K562 (cell line): Measurements from ENCODE around the gene ZC3H12A. TPM values are rescaled to one million over a fixed set of nuclear protein-coding genes. Genes with fewer than 3 reads are reported as not detected.

Experiments used
- ATAC-seq: fragments of 200-7000 bp; cut with Tn5 transposase; 3 replicates; pipeline ENCODE4 v1.9.1; 2020; ENCODE audit warnings: moderate library complexity
- BruUV-seq: library from RNA; stranded (reverse); fragments of 400-500 nt; replicated peaks from 2 replicates; lab custom pipeline; 2021; lab: Mats Ljungman, UMichigan
- CTCF ChIA-PET: fragments of 300-600 bp; formaldehyde crosslinking; extraction: SDS; loops from one replicate; lab custom pipeline; 2021; ENCODE audit warnings: low intra/inter-chr PET ratio; lab: Yijun Ruan, JAX
- POLR2A ChIA-PET: fragments of 300-600, 350-650 bp; sonication (Branson Sonifier 250); formaldehyde crosslinking; extraction: SDS; loops from one replicate; lab custom pipeline; 2021; ENCODE audit warnings: antibody characterized with exemption, inconsistent platforms; lab: Yijun Ruan, JAX
- DNase-seq, 4 experiments: peaks; one replicate each; pipeline versions ENCODE4 v3.0.0 to v3.0.0-alpha.2; 2011 to 2018; ENCODE audit warnings: low spot score in 3 of 4, mixed read lengths in 3 of 4; ENCODE audit errors: extremely low read depth in 1 of 4
- FAIRE-seq: peaks from 2 replicates; lab custom pipeline; 2011; peaks lifted over from hg19 to GRCh38; lab: Jason Lieb, UNC
- H2AFZ ChIP-seq: 2 replicates; pipeline ENCODE4 v1.6.0; 2011; ENCODE audit warnings: low read depth, low read length, control low read depth, inconsistent platforms
- H3K27ac ChIP-seq: fragments of 200-600 bp; 3 replicates; pipeline ENCODE4 v1.8.0; 2011; ENCODE audit warnings: low read depth, mild to moderate bottlenecking, control low read depth, inconsistent platforms, low read length, moderate library complexity, mixed read lengths; ENCODE audit errors: extremely low read depth
- H3K27me3 ChIP-seq, 2 experiments: fragments of 300-600 bp in 1 of 2; 2 replicates in 1 of 2; 3 replicates in 1 of 2; pipeline versions ENCODE4 v1.6.0 to v1.8.0; 2011; ENCODE audit warnings: inconsistent platforms in 2 of 2, low read length in 2 of 2, mild to moderate bottlenecking in 1 of 2, mixed read lengths in 1 of 2, moderate library complexity in 1 of 2; ENCODE audit not compliant: control insufficient read depth in 2 of 2, insufficient read depth in 2 of 2
- H3K36me3 ChIP-seq: fragments of 300-600 bp; 3 replicates; pipeline ENCODE4 v1.8.0; 2011; ENCODE audit warnings: mild to moderate bottlenecking, low read length, inconsistent platforms; ENCODE audit not compliant: control insufficient read depth, insufficient read depth
- H3K4me1 ChIP-seq, 2 experiments: fragments of 200-600 bp in 1 of 2; replicated peaks in 1 of 2; 2 replicates in 1 of 2; 3 replicates in 1 of 2; pipeline versions ENCODE4 v1.5.1 to v1.8.0; 2011; ENCODE audit warnings: inconsistent platforms in 2 of 2, low read length in 2 of 2, mild to moderate bottlenecking in 1 of 2, mixed read lengths in 1 of 2, moderate library complexity in 1 of 2; ENCODE audit not compliant: control insufficient read depth in 2 of 2, insufficient read depth in 2 of 2
- H3K4me2 ChIP-seq: 2 replicates; pipeline ENCODE4 v1.6.1; 2011; ENCODE audit warnings: low read length, control low read depth, inconsistent platforms, mixed read lengths; ENCODE audit not compliant: insufficient read depth
- H3K4me3 ChIP-seq: fragments of 200-600 bp; sonication (generic), shearing (Covaris generic); 2 replicates; pipeline ENCODE4 v1.5.1; 2016; ENCODE audit warnings: control low read depth, inconsistent platforms
- H3K79me2 ChIP-seq: fragments of 200-600 bp; 3 replicates; pipeline ENCODE4 v1.8.0; 2011; ENCODE audit warnings: low read length, inconsistent platforms; ENCODE audit not compliant: control insufficient read depth, insufficient read depth
- H3K9ac ChIP-seq, 2 experiments: 2 replicates each; pipeline versions ENCODE4 v1.6.0 to v1.6.1; 2011; ENCODE audit warnings: low read depth in 2 of 2, low read length in 2 of 2, control low read depth in 1 of 2, inconsistent platforms in 1 of 2, mild to moderate bottlenecking in 1 of 2, mixed read lengths in 1 of 2; ENCODE audit not compliant: insufficient read depth in 1 of 2
- H3K9me1 ChIP-seq: one replicate; pipeline ENCODE4 v1.6.0; 2011; ENCODE audit warnings: inconsistent platforms, mild to moderate bottlenecking, low read length, moderate library complexity; ENCODE audit not compliant: control insufficient read depth, insufficient read depth
- H3K9me3 ChIP-seq: replicated peaks from 2 replicates; pipeline ENCODE4 v1.5.1; 2011; ENCODE audit warnings: low read depth, low read length, inconsistent platforms; ENCODE audit not compliant: control insufficient read depth, insufficient read depth
- H4K20me1 ChIP-seq: replicated peaks from 2 replicates; pipeline ENCODE4 v1.6.1; 2011; ENCODE audit warnings: low read length, inconsistent platforms, mixed read lengths; ENCODE audit not compliant: control insufficient read depth, insufficient read depth
- BCOR ChIP-seq: fragments of 450-650 bp; IDR thresholded peaks from 2 replicates; pipeline ENCODE4 v1.6.1; 2016
- CBX1 ChIP-seq: sonication (generic); IDR thresholded peaks from 2 replicates; pipeline ENCODE4 v1.6.1; 2016; ENCODE audit warnings: antibody characterized with exemption, low read depth, mild to moderate bottlenecking
- ESRRA ChIP-seq: fragments of 450-650 bp; IDR thresholded peaks from 2 replicates; pipeline ENCODE4 v1.6.1; 2014; ENCODE audit warnings: low read depth, mild to moderate bottlenecking, moderate library complexity, borderline replicate concordance
- HEY1 ChIP-seq: fragments of 250-450 bp; sonication (Bioruptor Pico); IDR thresholded peaks from 2 replicates; pipeline ENCODE4 v1.5.0; 2020; ENCODE audit warnings: mild to moderate bottlenecking, moderate library complexity, borderline replicate concordance
- MCM7 ChIP-seq, 2 experiments: fragments of 450-650 bp; IDR thresholded peaks; 2 replicates each; pipeline ENCODE4 v1.6.1; 2016 to 2018
- POLR3G ChIP-seq: IDR thresholded peaks from 2 replicates; pipeline ENCODE4 v1.6.1; 2011; ENCODE audit not compliant: insufficient read length, insufficient replicate concordance; ENCODE audit errors: extremely low read depth
- PTBP1 ChIP-seq: fragments of 200-400 bp; formaldehyde crosslinking; IDR thresholded peaks from 2 replicates; pipeline ENCODE4 v1.6.1; 2017; ENCODE audit warnings: low read depth, low read length
- RBM25 ChIP-seq: fragments of 200-400 bp; formaldehyde crosslinking; IDR thresholded peaks from 2 replicates; pipeline ENCODE4 v1.6.1; 2018; ENCODE audit warnings: low read length, low read depth, moderate library complexity; ENCODE audit not compliant: severe bottlenecking
- SMARCA5 ChIP-seq: fragments of 450-650 bp; IDR thresholded peaks from 2 replicates; pipeline ENCODE4 v1.6.1; 2016
- SNIP1 ChIP-seq: fragments of 450-650 bp; IDR thresholded peaks from 2 replicates; pipeline ENCODE4 v1.7.1; 2017; ENCODE audit warnings: low read depth, mild to moderate bottlenecking
- ZFP36 ChIP-seq: fragments of 150-350 bp; IDR thresholded peaks from 2 replicates; pipeline ENCODE4 v1.6.1; 2018; ENCODE audit warnings: low read length, low read depth; ENCODE audit not compliant: partially characterized antibody
- ZKSCAN1 ChIP-seq: fragments of 150-350 bp; IDR thresholded peaks from 2 replicates; pipeline ENCODE4 v1.6.1; 2016; ENCODE audit warnings: low read depth, low read length
- ZKSCAN8 ChIP-seq: fragments of 200-800 bp; sonication (Bioruptor generic); IDR thresholded peaks from 2 replicates; pipeline ENCODE4 v1.6.1; 2016; ENCODE audit warnings: missing genetic modification characterization, missing compliant biosample characterization
- ZNF436 ChIP-seq: fragments of 250-450, 450-650 bp; sonication (Bioruptor Pico); formaldehyde crosslinking; IDR thresholded peaks from 2 replicates; pipeline ENCODE4 v1.7.0; 2020; ENCODE audit warnings: mild to moderate bottlenecking
- ZNF77 ChIP-seq: fragments of 250-450 bp; sonication (Bioruptor Pico); IDR thresholded peaks from 2 replicates; pipeline ENCODE4 v1.5.0; 2020
- WGBS: fragments of 100-300 bp; shearing (Covaris generic); methylation state at CpG from one replicate; pipeline ENCODE4 v1.1.6; 2016; ENCODE audit warnings: low coverage, mixed read lengths; ENCODE audit not compliant: insufficient coverage; ENCODE audit errors: missing lambda C conversion rate; 5-methylcytosine and 5-hydroxymethylcytosine counted together
- in situ Hi-C: fragments of 300-500 bp; cut with MboI; formaldehyde crosslinking; loops from 4 replicates; pipeline ENCODE4 v1.15.0; 2018; ENCODE audit warnings: inconsistent platforms, mixed read lengths
- intact Hi-C: fragments of 100-400 bp; cut with micrococcal nuclease; formaldehyde crosslinking; loops from 2 replicates; pipeline ENCODE4 v1.14.2; 2022
- polyA plus RNA-seq, 8 experiments: library from polyadenylated mRNA; depleted of rRNA in 4 of 8; stranded (reverse) in 5 of 8; unstranded in 3 of 8; fragments of >200 nt; fragmentation: Nextera tagmentation in 2 of 8; fragmentation: Illumina TruSeq in 1 of 8; extraction: Ambion mirVana in 2 of 8; extraction: Trizol in 1 of 8; gene quantifications; 2 replicates each; pipeline versions ENCODE4 v1.2.1 to v1.2.3, GENCODE V29; 2011 to 2014; ENCODE audit warnings: inconsistent platforms in 1 of 8, missing spikeins in 1 of 8
- total RNA-seq, 7 experiments: library from RNA; depleted of rRNA in 6 of 7; stranded (reverse); fragments of >200 nt in 6 of 7; fragmentation: Illumina TruSeq in 2 of 7; extraction: Trizol in 2 of 7; gene quantifications; 2 replicates each; pipeline versions ENCODE4 v1.2.1 to v1.2.3, GENCODE V29; 2011 to 2021; ENCODE audit warnings: low replicate concordance in 1 of 7
- TF ChIP-seq, protein P1 (sequence below): IDR thresholded peaks from 3 replicates; pipeline ENCODE4 v1.6.1; 2011; ENCODE audit warnings: borderline replicate concordance, mild to moderate bottlenecking, moderate library complexity; ENCODE audit not compliant: insufficient read length; ENCODE audit errors: extremely low read depth
- TF ChIP-seq, protein P2 (sequence below), 2 experiments: IDR thresholded peaks in 1 of 2; conservative IDR thresholded peaks in 1 of 2; 2 replicates each; pipeline ENCODE4 v1.6.1; 2016; ENCODE audit warnings: low read depth in 2 of 2, mild to moderate bottlenecking in 1 of 2, missing compliant biosample characterization in 1 of 2, missing genetic modification characterization in 1 of 2, moderate library complexity in 1 of 2

ZC3H12A gene
- total and polyA plus RNA-seq, 9 of the 15 experiments (the other 6 are each of a cell fraction or from before 2014, with no cell fraction given): 0.14 to 9.4 (median 6.7) TPM

DNA sequence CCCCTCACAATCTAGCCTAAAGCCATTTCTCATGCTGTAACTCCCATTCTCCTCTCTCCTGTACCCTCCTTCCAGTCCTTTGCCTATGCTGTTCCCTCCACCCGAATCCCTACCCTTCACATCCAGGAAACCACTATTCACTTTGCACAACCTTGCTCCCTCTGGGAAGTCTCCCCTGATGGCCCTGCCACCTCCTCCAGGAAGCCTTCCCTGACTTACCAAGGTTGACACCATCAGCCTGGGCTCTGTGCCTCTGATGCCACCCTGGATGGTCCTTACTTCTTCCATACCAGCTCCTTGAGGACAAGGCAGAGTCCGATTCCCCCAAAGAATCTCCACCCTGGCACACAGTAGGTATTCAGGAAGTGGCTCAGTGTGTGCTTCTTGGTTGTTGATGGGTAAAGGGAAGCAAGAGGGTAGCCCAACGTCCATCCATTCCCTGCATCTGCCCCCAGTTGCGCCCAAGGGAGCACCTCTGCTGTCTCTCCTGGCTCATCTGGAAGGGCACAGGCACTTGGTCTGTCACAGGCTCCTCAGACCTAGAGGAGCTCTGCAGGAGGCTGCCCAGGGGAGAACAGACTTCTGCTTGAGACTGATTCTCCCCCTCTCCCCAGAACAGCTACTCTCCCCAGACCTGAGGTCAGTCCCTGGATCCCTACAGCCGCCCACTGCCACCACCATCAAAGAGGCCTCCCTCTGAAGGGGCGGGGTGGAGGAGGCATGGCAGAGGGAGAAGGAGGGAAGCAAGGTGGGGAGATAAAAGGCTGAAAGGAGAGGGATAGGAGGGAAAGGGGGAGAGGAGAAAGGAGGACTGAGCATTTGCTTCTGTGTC is 36.1 kb upstream of the ZC3H12A start:
- Histone ChIP-seq H3K9me3 (no peaks in the 10 kb centered on the region; the same call in 1 of the 2 replicates), H3K9ac (no peak overlapping the region), H3K4me3 (no peak overlapping the region), H3K27me3 (peaks cover 15 to 48% of the 10 kb centered on the region in 2 experiments; a peak in 4 of 5 replicates), H3K79me2 (no peaks in the 10 kb centered on the region), H4K20me1 (peaks cover 14% of the 10 kb centered on the region), H3K36me3 (no peaks in the 10 kb centered on the region), H3K9me1 (no peaks in the 10 kb centered on the region), H2AFZ (no peak overlapping the region), H3K27ac (no peak overlapping the region), H3K4me2 (no peak overlapping the region), H3K4me1 (peaks cover 0 to 5% of the 10 kb centered on the region in 2 experiments; a peak in 3 of 5 replicates)
- ATAC-seq (no peak), FAIRE-seq (no peak), DNase-seq (no peak)
- CTCF ChIA-PET: no interaction called here
- POLR2A ChIA-PET: interaction anchor here (0.6 to 1.0 kb wide), 4 partner anchors 11 to 583 kb away, joined by 3 to 4 read pairs (median 3); no protein-coding TSS in a partner anchor
- intact Hi-C loops (loop anchor here (10.0 kb wide), 5 partner anchors 113 to 883 kb away; no protein-coding TSS in a partner anchor), in situ Hi-C loops (no loop called here)
- no TSS peak for BruUV-seq
- 12% methylated on average over 6 of the region's 6 CpGs for WGBS
- TF ChIP-seq ZKSCAN8 (CRISPR knock-in tag) (no peak), BCOR (peak; percentile 83), ESRRA (no peak), RBM25 (peak; percentile 85), ZNF77 (CRISPR knock-in tag) (no peak), SNIP1 (no peak), CBX1 (peak; percentile 43; the same call in 1 of the 2 replicates), PTBP1 (0 out of 2 replicates have a peak, but pooled peaks have one; percentile 24), SMARCA5 (peak; percentile 93), HEY1 (CRISPR knock-in tag) (no peak), MCM7 (IDR thresholded peaks at IDR 0.05) (no peak), ZFP36 (peak; percentile 99), ZNF436 (CRISPR knock-in tag) (peak; percentile 87), POLR3G (no peak), ZKSCAN1 (peak; percentile 95)
- TF ChIP-seq, protein P1, sequence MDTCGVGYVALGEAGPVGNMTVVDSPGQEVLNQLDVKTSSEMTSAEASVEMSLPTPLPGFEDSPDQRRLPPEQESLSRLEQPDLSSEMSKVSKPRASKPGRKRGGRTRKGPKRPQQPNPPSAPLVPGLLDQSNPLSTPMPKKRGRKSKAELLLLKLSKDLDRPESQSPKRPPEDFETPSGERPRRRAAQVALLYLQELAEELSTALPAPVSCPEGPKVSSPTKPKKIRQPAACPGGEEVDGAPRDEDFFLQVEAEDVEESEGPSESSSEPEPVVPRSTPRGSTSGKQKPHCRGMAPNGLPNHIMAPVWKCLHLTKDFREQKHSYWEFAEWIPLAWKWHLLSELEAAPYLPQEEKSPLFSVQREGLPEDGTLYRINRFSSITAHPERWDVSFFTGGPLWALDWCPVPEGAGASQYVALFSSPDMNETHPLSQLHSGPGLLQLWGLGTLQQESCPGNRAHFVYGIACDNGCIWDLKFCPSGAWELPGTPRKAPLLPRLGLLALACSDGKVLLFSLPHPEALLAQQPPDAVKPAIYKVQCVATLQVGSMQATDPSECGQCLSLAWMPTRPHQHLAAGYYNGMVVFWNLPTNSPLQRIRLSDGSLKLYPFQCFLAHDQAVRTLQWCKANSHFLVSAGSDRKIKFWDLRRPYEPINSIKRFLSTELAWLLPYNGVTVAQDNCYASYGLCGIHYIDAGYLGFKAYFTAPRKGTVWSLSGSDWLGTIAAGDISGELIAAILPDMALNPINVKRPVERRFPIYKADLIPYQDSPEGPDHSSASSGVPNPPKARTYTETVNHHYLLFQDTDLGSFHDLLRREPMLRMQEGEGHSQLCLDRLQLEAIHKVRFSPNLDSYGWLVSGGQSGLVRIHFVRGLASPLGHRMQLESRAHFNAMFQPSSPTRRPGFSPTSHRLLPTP: peak; percentile 33
- TF ChIP-seq, protein P2, sequence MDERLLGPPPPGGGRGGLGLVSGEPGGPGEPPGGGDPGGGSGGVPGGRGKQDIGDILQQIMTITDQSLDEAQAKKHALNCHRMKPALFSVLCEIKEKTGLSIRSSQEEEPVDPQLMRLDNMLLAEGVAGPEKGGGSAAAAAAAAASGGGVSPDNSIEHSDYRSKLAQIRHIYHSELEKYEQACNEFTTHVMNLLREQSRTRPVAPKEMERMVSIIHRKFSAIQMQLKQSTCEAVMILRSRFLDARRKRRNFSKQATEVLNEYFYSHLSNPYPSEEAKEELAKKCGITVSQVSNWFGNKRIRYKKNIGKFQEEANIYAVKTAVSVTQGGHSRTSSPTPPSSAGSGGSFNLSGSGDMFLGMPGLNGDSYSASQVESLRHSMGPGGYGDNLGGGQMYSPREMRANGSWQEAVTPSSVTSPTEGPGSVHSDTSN (CRISPR knock-in tag; IDR thresholded peaks at IDR 0.05; ENCODE audit: low read depth): no peak
- TF ChIP-seq, protein P2 (tag; conservative IDR thresholded peaks at IDR 0.05; ENCODE audit: low read depth): no peak
